HEK293 (cell line): ENCODE results near the gene ERVMER34-1.

Experiments
- CTCF ChIP-seq: fragments of 450-650 bp; formaldehyde crosslinking; IDR thresholded peaks from 2 replicates; pipeline ENCODE4 v1.5.1; 2016; ENCODE audit warnings: missing biosample characterization, missing genetic modification characterization
- KLF8 ChIP-seq: fragments of 450-650 bp; formaldehyde crosslinking; IDR thresholded peaks from 2 replicates; pipeline ENCODE4 v1.5.1; 2016; ENCODE audit warnings: missing biosample characterization, missing genetic modification characterization
- ZBTB21 ChIP-seq: fragments of 450-650 bp; formaldehyde crosslinking; IDR thresholded peaks from 2 replicates; pipeline ENCODE4 v1.5.1; 2017; ENCODE audit warnings: missing biosample characterization, missing genetic modification characterization
- ZNF37A ChIP-seq: fragments of 450-650 bp; IDR thresholded peaks from 2 replicates; pipeline ENCODE4 v1.5.1; 2018; ENCODE audit warnings: missing biosample characterization, missing genetic modification characterization
- TF ChIP-seq, protein P1 (sequence below): fragments of 450-650 bp; formaldehyde crosslinking; IDR thresholded peaks from 2 replicates; pipeline ENCODE4 v1.5.1; 2017; ENCODE audit warnings: missing biosample characterization, missing genetic modification characterization

- TF ChIP-seq CTCF, result no peak
- no peak for TF ChIP-seq KLF8 (tag by site-specific recombination)
- TF ChIP-seq ZNF37A (tag by site-specific recombination), result no peak
- no peak for TF ChIP-seq ZBTB21 (tag by site-specific recombination)
- TF ChIP-seq, protein P1, sequence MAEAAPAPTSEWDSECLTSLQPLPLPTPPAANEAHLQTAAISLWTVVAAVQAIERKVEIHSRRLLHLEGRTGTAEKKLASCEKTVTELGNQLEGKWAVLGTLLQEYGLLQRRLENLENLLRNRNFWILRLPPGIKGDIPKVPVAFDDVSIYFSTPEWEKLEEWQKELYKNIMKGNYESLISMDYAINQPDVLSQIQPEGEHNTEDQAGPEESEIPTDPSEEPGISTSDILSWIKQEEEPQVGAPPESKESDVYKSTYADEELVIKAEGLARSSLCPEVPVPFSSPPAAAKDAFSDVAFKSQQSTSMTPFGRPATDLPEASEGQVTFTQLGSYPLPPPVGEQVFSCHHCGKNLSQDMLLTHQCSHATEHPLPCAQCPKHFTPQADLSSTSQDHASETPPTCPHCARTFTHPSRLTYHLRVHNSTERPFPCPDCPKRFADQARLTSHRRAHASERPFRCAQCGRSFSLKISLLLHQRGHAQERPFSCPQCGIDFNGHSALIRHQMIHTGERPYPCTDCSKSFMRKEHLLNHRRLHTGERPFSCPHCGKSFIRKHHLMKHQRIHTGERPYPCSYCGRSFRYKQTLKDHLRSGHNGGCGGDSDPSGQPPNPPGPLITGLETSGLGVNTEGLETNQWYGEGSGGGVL (tag by site-specific recombination), result no peak
Observed at GRCh38 chr4:52744588-52744987, 6.6 kb downstream of the ERVMER34-1 start.
